ENCODE measurements around the gene PECR. TPM values are rescaled to one million over a fixed set of nuclear protein-coding genes. Genes with fewer than 3 reads are reported as not detected.

PECR gene
- total RNA-seq, 1 donor from 2014 or later: 14.0 TPM

GRCh38 chr2:216031960-216032689 is 49.5 kb downstream of the PECR start:
- Mint-ChIP-seq H3K4me3 (peak overlapping the region; percentile 54), H3K9me3 (no peaks in the 10 kb centered on the region), H3K4me1 (ENCODE audit: low read depth) (peaks cover 47% of the 10 kb centered on the region), H3K36me3 (ENCODE audit: low read depth) (peaks cover 23% of the 10 kb centered on the region), H3K27ac (peak overlapping the region; percentile 90), H3K27me3 (ENCODE audit: insufficient read depth) (no peaks in the 10 kb centered on the region)
- intact Hi-C loops (cut with micrococcal nuclease): loop anchor here (1.0 to 2.0 kb wide), 6 partner anchors 13 to 380 kb away; partner anchors contain the start of gene SMARCAL1
- no peak for DNase-seq (ENCODE audit: low spot score)

GRCh38 chr2:216030216-216030615 is 51.4 kb downstream of the PECR start:
- Mint-ChIP-seq H3K9me3 (no peaks in the 10 kb centered on the region), H3K27me3 (ENCODE audit: insufficient read depth) (no peaks in the 10 kb centered on the region), H3K4me1 (ENCODE audit: low read depth) (peaks cover 47% of the 10 kb centered on the region), H3K27ac (peak overlapping the region; percentile 72), H3K4me3 (no peak overlapping the region), H3K36me3 (ENCODE audit: low read depth) (peaks cover 20% of the 10 kb centered on the region)
- intact Hi-C loops (cut with micrococcal nuclease): no loop called here
- no peak for DNase-seq (ENCODE audit: low spot score)

- no peak for DNase-seq (ENCODE audit: low spot score)
- peak overlapping the region; percentile 73 for H3K27ac Mint-ChIP-seq
- intact Hi-C loops (cut with micrococcal nuclease): no loop called here
- peaks cover 47% of the 10 kb centered on the region for H3K4me1 Mint-ChIP-seq (ENCODE audit: low read depth)
- H3K9me3 Mint-ChIP-seq: no peaks in the 10 kb centered on the region
- peaks cover 20% of the 10 kb centered on the region for H3K36me3 Mint-ChIP-seq (ENCODE audit: low read depth)
- H3K4me3 Mint-ChIP-seq: no peak overlapping the region
- no peaks in the 10 kb centered on the region for H3K27me3 Mint-ChIP-seq (ENCODE audit: insufficient read depth)
Measured at GRCh38 chr2:216029416-216030129, 52.0 kb downstream of the PECR start.

GRCh38 chr2:216024779-216025336 is 56.8 kb downstream of the PECR start:
- H3K27ac Mint-ChIP-seq: no peak overlapping the region
- H3K4me3 Mint-ChIP-seq: no peak overlapping the region
- intact Hi-C loops (cut with micrococcal nuclease): no loop called here
- peaks cover 8% of the 10 kb centered on the region for H3K36me3 Mint-ChIP-seq (ENCODE audit: low read depth)
- H3K27me3 Mint-ChIP-seq (ENCODE audit: insufficient read depth): no peaks in the 10 kb centered on the region
- DNase-seq (ENCODE audit: low spot score): no peak
- no peaks in the 10 kb centered on the region for H3K9me3 Mint-ChIP-seq
- peaks cover 3% of the 10 kb centered on the region for H3K4me1 Mint-ChIP-seq (ENCODE audit: low read depth)

- no peaks in the 10 kb centered on the region for H3K27me3 Mint-ChIP-seq (ENCODE audit: insufficient read depth)
- no peaks in the 10 kb centered on the region for H3K9me3 Mint-ChIP-seq
- H3K4me3 Mint-ChIP-seq: no peak overlapping the region
- peaks cover 8% of the 10 kb centered on the region for H3K4me1 Mint-ChIP-seq (ENCODE audit: low read depth)
- DNase-seq (ENCODE audit: low spot score): peak; percentile 30
- peaks cover 5% of the 10 kb centered on the region for H3K36me3 Mint-ChIP-seq (ENCODE audit: low read depth)
- H3K27ac Mint-ChIP-seq: no peak overlapping the region
- intact Hi-C loops (cut with micrococcal nuclease): loop anchor here (1.0 kb wide), 1 partner anchor 73 kb away; no protein-coding TSS in a partner anchor
Measured at GRCh38 chr2:216023055-216023648, 58.5 kb downstream of the PECR start.

- intact Hi-C loops (cut with micrococcal nuclease): no loop called here
- no peak overlapping the region for H3K4me3 Mint-ChIP-seq
- no peak for DNase-seq (ENCODE audit: low spot score)
- H3K4me1 Mint-ChIP-seq (ENCODE audit: low read depth): peaks cover 15% of the 10 kb centered on the region
- H3K27me3 Mint-ChIP-seq (ENCODE audit: insufficient read depth): no peaks in the 10 kb centered on the region
- H3K27ac Mint-ChIP-seq: no peak overlapping the region
- H3K9me3 Mint-ChIP-seq: no peaks in the 10 kb centered on the region
- peaks cover 5% of the 10 kb centered on the region for H3K36me3 Mint-ChIP-seq (ENCODE audit: low read depth)
Measured at GRCh38 chr2:216021768-216022565, 59.6 kb downstream of the PECR start.

- Mint-ChIP-seq H3K9me3 (no peaks in the 10 kb centered on the region), H3K36me3 (ENCODE audit: low read depth) (peaks cover 3% of the 10 kb centered on the region), H3K27me3 (ENCODE audit: insufficient read depth) (no peaks in the 10 kb centered on the region), H3K27ac (no peak overlapping the region), H3K4me3 (no peak overlapping the region), H3K4me1 (ENCODE audit: low read depth) (peaks cover 44% of the 10 kb centered on the region)
- no peak for DNase-seq (ENCODE audit: low spot score)
- intact Hi-C loops (cut with micrococcal nuclease): loop anchor here (5.0 to 10.0 kb wide), 3 partner anchors 36 to 704 kb away; partner anchors contain the start of genes ATIC and RPL37A
Measured at GRCh38 chr2:216018709-216019108, 62.9 kb downstream of the PECR start.

GRCh38 chr2:216017365-216017764 is 64.2 kb downstream of the PECR start:
- no peak for DNase-seq (ENCODE audit: low spot score)

GRCh38 chr2:216016581-216016980 is 65.0 kb downstream of the PECR start:
- Mint-ChIP-seq H3K27ac (peak overlapping the region; percentile 82), H3K4me1 (ENCODE audit: low read depth) (peaks cover 59% of the 10 kb centered on the region), H3K36me3 (ENCODE audit: low read depth) (peaks cover 5% of the 10 kb centered on the region), H3K9me3 (no peaks in the 10 kb centered on the region), H3K27me3 (ENCODE audit: insufficient read depth) (peaks cover 2% of the 10 kb centered on the region), H3K4me3 (peak overlapping the region; percentile 32)
- intact Hi-C loops (cut with micrococcal nuclease): loop anchor here (1.0 to 10.0 kb wide), 4 partner anchors 16 to 702 kb away; partner anchors contain the start of genes ATIC and RPL37A
- DNase-seq (ENCODE audit: low spot score): no peak

More at GRCh38 chr2:216017365-216017764, 64.2 kb downstream of the PECR start:
- Mint-ChIP-seq H3K9me3 (no peaks in the 10 kb centered on the region), H3K4me3 (no peak overlapping the region), H3K27me3 (ENCODE audit: insufficient read depth) (no peaks in the 10 kb centered on the region), H3K27ac (peak overlapping the region; percentile 47), H3K4me1 (ENCODE audit: low read depth) (peaks cover 52% of the 10 kb centered on the region), H3K36me3 (ENCODE audit: low read depth) (peaks cover 3% of the 10 kb centered on the region)
- intact Hi-C loops (cut with micrococcal nuclease): loop anchor here (5.0 to 10.0 kb wide), 3 partner anchors 35 to 703 kb away; partner anchors contain the start of genes ATIC and RPL37A

- intact Hi-C loops (cut with micrococcal nuclease): loop anchor here (1.0 to 10.0 kb wide), 4 partner anchors 16 to 701 kb away; partner anchors contain the start of genes ATIC and RPL37A
- Mint-ChIP-seq H3K27me3 (ENCODE audit: insufficient read depth) (peaks cover 2% of the 10 kb centered on the region), H3K4me1 (ENCODE audit: low read depth) (peaks cover 59% of the 10 kb centered on the region), H3K27ac (peak overlapping the region; percentile 82), H3K36me3 (ENCODE audit: low read depth) (peaks cover 5% of the 10 kb centered on the region), H3K4me3 (peak overlapping the region; percentile 32), H3K9me3 (no peaks in the 10 kb centered on the region)
- peak; percentile 45 for DNase-seq (ENCODE audit: low spot score)
Measured at GRCh38 chr2:216015722-216016464, 65.7 kb downstream of the PECR start.

GRCh38 chr2:216014986-216015385 is 66.6 kb downstream of the PECR start:
- Mint-ChIP-seq H3K9me3 (no peaks in the 10 kb centered on the region), H3K36me3 (ENCODE audit: low read depth) (peaks cover 5% of the 10 kb centered on the region), H3K4me3 (peak overlapping the region; percentile 32), H3K27me3 (ENCODE audit: insufficient read depth) (peaks cover 2% of the 10 kb centered on the region), H3K27ac (peak overlapping the region; percentile 82), H3K4me1 (ENCODE audit: low read depth) (peaks cover 59% of the 10 kb centered on the region)
- DNase-seq (ENCODE audit: low spot score): no peak
- intact Hi-C loops (cut with micrococcal nuclease): loop anchor here (5.0 to 10.0 kb wide), 5 partner anchors 33 to 1208 kb away; partner anchors contain the start of genes ATIC, BARD1, RPL37A and SMARCAL1

All from activated T-helper 1 cell treated with anti-CD3 and anti-CD28 coated beads, Interleukin-12 subunit alpha, Interleukin-12 subunit beta, Interleukin-2, Interleukin-4 antibody, amounts not matched to agents 30 ng/mL and 10 ng/mL and 1 ng/mL, durations not matched to agents 14 hours and 24 hours and 36 hours (primary cell).